GM19035 (cell line): ENCODE measurements around the gene CAMKK2.
A peak's percentile ranks its signal among the peaks of the same experiment; 100 is the strongest.
"Not testable (repeated sequence)": the region's sequence is repeated elsewhere in the genome, so short reads cannot be mapped to it uniquely, and the experiment has no call there.

Experiments used
- ATAC-seq: cut with Tn5 transposase; IDR thresholded peaks from one replicate; pipeline ENCODE4 v1.9.1; 2021; ENCODE audit not compliant: unreplicated experiment

CAMKK2 gene

GRCh38 chr12:121299662-121300061 lies 3.2 kb upstream of the CAMKK2 start:
- ATAC-seq: no peak

- not testable (repeated sequence) for ATAC-seq
Observed at GRCh38 chr12:121298411-121298810, 1.9 kb upstream of the CAMKK2 start.

GRCh38 chr12:121297435-121297991 lies 1.0 kb upstream of the CAMKK2 start:
- ATAC-seq: no peak

- ATAC-seq: peak; percentile 25
Observed at GRCh38 chr12:121295746-121296617, 527 bp downstream of the CAMKK2 start.

GRCh38 chr12:121295116-121295745 lies 1.3 kb downstream of the CAMKK2 start:
- no peak for ATAC-seq

GRCh38 chr12:121294151-121294889 lies 2.2 kb downstream of the CAMKK2 start:
- no peak for ATAC-seq

GRCh38 chr12:121293603-121294002 lies 2.9 kb downstream of the CAMKK2 start:
- no peak for ATAC-seq

GRCh38 chr12:121290410-121290809 lies 6.1 kb downstream of the CAMKK2 start:
- ATAC-seq: no peak

- no peak for ATAC-seq
Observed at GRCh38 chr12:121289962-121290361, 6.5 kb downstream of the CAMKK2 start.

- no peak for ATAC-seq
Observed at GRCh38 chr12:121288986-121289385, 7.5 kb downstream of the CAMKK2 start.

- no peak for ATAC-seq
Observed at GRCh38 chr12:121288158-121288845, 8.2 kb downstream of the CAMKK2 start.

- ATAC-seq: no peak
Observed at GRCh38 chr12:121287267-121287954, 9.1 kb downstream of the CAMKK2 start.

- no peak for ATAC-seq
Observed at GRCh38 chr12:121285856-121286255, 10.7 kb downstream of the CAMKK2 start.

- ATAC-seq: no peak
Observed at GRCh38 chr12:121284551-121285390, 11.7 kb downstream of the CAMKK2 start.

GRCh38 chr12:121283841-121284240 lies 12.7 kb downstream of the CAMKK2 start:
- ATAC-seq: no peak

GRCh38 chr12:121283388-121283787 lies 13.1 kb downstream of the CAMKK2 start:
- no peak for ATAC-seq

- not testable (repeated sequence) for ATAC-seq
Observed at GRCh38 chr12:121282910-121283309, 13.6 kb downstream of the CAMKK2 start.

- no peak for ATAC-seq
Observed at GRCh38 chr12:121282072-121282742, 14.3 kb downstream of the CAMKK2 start.

GRCh38 chr12:121281116-121281515 lies 15.4 kb downstream of the CAMKK2 start:
- ATAC-seq: not testable (repeated sequence)
